UCSD-AML1 (cell line): ENCODE data around the gene ALKBH3.

Source experiments
- DNase-seq: peaks from one replicate; lab custom pipeline; 2025; ENCODE audit not compliant: unreplicated experiment; lab: John Stamatoyannopoulos, UW

ALKBH3 gene

GRCh38 chr11:43959321-43959995, 78.8 kb downstream of the ALKBH3 start:
- no peak for DNase-seq

GRCh38 chr11:43962383-43963278, 82.0 kb downstream of the ALKBH3 start:
- DNase-seq: no peak

GRCh38 chr11:43963279-43963620, 82.6 kb downstream of the ALKBH3 start:
- no peak for DNase-seq

GRCh38 chr11:43967661-43968060, 87.0 kb downstream of the ALKBH3 start:
- DNase-seq: no peak

GRCh38 chr11:43968719-43969118, 88.1 kb downstream of the ALKBH3 start:
- DNase-seq: no peak

- DNase-seq: peak; percentile 26
Observed at GRCh38 chr11:43969543-43969942, 88.9 kb downstream of the ALKBH3 start.
